ENCODE measurements around the gene EPS8L3.

DNA sequence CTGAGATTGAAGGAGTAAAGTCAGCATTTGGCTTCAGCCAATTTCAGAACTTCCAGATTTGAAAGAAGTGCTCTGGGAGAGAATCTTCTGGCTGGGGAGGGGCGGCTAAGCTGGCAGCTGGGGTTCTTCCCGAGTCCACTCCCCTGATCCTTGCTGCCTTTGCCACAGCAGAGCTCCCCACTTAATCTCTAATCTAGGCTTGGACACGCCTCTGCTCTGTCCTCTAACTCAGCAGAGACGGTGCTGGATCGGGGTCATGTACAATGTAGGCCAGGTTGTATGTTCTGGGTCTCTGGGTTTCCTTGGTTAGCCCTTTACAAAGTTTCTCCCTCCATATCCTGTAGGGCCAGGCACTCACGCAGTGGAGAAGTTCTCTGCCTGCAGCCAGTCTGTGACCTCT is 12.8 kb downstream of the EPS8L3 start:
- TF ChIP-seq EZH2 (IDR thresholded peaks at IDR 0.05; ENCODE audit: low read depth, low read length, severe bottlenecking) (no peak), RXRA (IDR thresholded peaks at IDR 0.05; ENCODE audit: insufficient read depth, low read depth, low read length) (no peak), EP300 (IDR thresholded peaks at IDR 0.05; ENCODE audit: borderline replicate concordance in 1 of 2, low read depth in 2 of 2, low read length in 2 of 2) (no peak), TAF1 (IDR thresholded peaks at IDR 0.05; ENCODE audit: low read depth, low read length) (no peak), RFX5 (IDR thresholded peaks at IDR 0.05; ENCODE audit: borderline replicate concordance, low read depth, low read length) (no peak), CHD2 (IDR thresholded peaks at IDR 0.05; ENCODE audit: low read length) (no peak), POLR2A (IDR thresholded peaks at IDR 0.05; ENCODE audit: control extremely low read depth in 1 of 2, low read depth in 2 of 2, low read length in 2 of 2) (no peak), TEAD4 (IDR thresholded peaks at IDR 0.05; ENCODE audit: low read depth, low read length) (no peak)
- TF ChIP-seq, protein P1, sequence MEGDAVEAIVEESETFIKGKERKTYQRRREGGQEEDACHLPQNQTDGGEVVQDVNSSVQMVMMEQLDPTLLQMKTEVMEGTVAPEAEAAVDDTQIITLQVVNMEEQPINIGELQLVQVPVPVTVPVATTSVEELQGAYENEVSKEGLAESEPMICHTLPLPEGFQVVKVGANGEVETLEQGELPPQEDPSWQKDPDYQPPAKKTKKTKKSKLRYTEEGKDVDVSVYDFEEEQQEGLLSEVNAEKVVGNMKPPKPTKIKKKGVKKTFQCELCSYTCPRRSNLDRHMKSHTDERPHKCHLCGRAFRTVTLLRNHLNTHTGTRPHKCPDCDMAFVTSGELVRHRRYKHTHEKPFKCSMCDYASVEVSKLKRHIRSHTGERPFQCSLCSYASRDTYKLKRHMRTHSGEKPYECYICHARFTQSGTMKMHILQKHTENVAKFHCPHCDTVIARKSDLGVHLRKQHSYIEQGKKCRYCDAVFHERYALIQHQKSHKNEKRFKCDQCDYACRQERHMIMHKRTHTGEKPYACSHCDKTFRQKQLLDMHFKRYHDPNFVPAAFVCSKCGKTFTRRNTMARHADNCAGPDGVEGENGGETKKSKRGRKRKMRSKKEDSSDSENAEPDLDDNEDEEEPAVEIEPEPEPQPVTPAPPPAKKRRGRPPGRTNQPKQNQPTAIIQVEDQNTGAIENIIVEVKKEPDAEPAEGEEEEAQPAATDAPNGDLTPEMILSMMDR (IDR thresholded peaks at IDR 0.05; ENCODE audit: control extremely low read depth in 1 of 3, insufficient read depth in 1 of 3, low read depth in 1 of 3, low read length in 3 of 3) = no peak
- TF ChIP-seq, protein P2, sequence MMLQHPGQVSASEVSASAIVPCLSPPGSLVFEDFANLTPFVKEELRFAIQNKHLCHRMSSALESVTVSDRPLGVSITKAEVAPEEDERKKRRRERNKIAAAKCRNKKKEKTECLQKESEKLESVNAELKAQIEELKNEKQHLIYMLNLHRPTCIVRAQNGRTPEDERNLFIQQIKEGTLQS (IDR thresholded peaks at IDR 0.05; ENCODE audit: insufficient read depth, low read depth, low read length) = no peak

All from H1 (cell line).